Measurements from ENCODE around the gene DNAJC7. TPM values are rescaled to one million over a fixed set of nuclear protein-coding genes. Genes with fewer than 3 reads are reported as not detected.

DNAJC7 gene
- total and polyA plus RNA-seq, 4 donors: 66.2 to 89.3 (median 83.0) TPM

DNA sequence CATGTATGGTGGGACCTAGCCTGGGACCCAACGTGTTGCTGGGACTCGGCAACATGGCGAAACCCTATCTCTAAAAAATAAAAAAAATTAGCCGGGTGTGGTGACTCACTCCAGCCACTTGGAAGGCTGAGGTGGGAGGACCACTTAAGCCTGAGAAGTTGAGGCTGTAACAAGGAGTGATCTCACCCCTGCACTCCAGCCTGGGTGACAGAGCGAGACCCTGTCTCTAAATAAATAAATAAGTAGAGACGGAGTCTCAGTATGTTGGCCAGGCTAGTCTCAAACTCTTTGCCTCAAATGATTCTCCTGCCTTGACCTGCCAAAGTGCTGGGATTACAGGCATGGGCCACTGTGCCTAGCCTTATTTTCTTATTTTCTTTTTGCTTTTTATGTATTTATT, 60.7 kb downstream of the DNAJC7 start:
- TF ChIP-seq, protein P1, sequence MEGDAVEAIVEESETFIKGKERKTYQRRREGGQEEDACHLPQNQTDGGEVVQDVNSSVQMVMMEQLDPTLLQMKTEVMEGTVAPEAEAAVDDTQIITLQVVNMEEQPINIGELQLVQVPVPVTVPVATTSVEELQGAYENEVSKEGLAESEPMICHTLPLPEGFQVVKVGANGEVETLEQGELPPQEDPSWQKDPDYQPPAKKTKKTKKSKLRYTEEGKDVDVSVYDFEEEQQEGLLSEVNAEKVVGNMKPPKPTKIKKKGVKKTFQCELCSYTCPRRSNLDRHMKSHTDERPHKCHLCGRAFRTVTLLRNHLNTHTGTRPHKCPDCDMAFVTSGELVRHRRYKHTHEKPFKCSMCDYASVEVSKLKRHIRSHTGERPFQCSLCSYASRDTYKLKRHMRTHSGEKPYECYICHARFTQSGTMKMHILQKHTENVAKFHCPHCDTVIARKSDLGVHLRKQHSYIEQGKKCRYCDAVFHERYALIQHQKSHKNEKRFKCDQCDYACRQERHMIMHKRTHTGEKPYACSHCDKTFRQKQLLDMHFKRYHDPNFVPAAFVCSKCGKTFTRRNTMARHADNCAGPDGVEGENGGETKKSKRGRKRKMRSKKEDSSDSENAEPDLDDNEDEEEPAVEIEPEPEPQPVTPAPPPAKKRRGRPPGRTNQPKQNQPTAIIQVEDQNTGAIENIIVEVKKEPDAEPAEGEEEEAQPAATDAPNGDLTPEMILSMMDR (IDR thresholded peaks at IDR 0.05; ENCODE audit: control extremely low read depth, extremely low read depth): no peak
- Histone ChIP-seq H3K4me3 (no peak overlapping the region), H3K27me3 (ENCODE audit: control insufficient read depth in 3 of 3, insufficient read depth in 3 of 3, low read length in 2 of 3) (no peaks in the 10 kb centered on the region), H3K4me1 (ENCODE audit: control insufficient read depth in 5 of 5, insufficient read depth in 5 of 5, low read length in 5 of 5) (peaks cover 0 to 6% (median 0%) of the 10 kb centered on the region in 5 donors), H3K27ac (ENCODE audit: low read depth in 1 of 2, low read length in 1 of 2) (no peak overlapping the region), H3K9me3 (ENCODE audit: control insufficient read depth in 4 of 4, insufficient read depth in 3 of 4, low read length in 3 of 4) (no peaks in the 10 kb centered on the region), H3K9ac (ENCODE audit: insufficient read depth in 1 of 2, low read length in 2 of 2) (no peak overlapping the region), H3K36me3 (ENCODE audit: control insufficient read depth in 4 of 4, insufficient read depth in 4 of 4, low read length in 4 of 4) (peaks cover 0 to 1% (median 0%) of the 10 kb centered on the region in 4 donors)
- 87 to 90% methylated on average over 6 of the region's 6 CpGs for WGBS, 2 donors
- ATAC-seq (ENCODE audit: insufficient read depth, low FRiP score) (no peak), DNase-seq (no peak)

DNA sequence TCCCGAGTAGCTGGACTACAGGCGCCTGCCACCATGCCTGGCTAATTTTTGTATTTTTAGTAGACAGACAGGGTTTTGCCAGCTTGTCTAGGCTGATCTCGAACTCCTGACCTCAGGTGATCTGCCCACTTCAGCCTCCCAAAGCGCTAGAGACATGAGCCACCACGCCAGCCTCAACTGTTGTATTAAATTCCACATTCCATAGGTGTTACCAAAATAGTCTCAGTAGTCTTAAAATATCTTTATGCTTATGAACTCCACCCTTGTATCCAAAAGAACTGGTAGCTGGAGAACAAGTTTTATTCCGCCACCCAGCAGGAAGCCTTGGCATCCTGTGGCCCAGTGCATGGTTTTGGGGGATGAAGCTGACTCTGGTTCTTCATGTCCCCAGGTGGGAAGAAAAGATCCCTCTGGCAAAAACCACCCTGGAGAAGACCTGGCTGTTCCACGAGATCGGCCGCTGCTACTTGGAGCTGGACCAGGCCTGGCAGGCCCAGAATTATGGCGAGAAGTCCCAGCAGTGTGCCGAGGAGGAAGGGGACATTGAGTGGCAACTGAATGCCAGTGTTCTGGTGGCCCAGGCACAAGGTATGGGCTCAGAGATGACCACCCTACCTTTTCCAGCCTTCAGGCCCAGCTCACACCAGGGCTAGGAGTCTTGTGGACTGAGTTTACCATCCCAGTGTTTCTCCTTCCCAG, 68.3 kb downstream of the DNAJC7 start:
- 86 to 87% methylated on average over 11 of the region's 11 CpGs for WGBS, 2 donors
- DNase-seq (no peak), ATAC-seq (ENCODE audit: insufficient read depth, low FRiP score) (no peak)
- Histone ChIP-seq H3K9me3 (ENCODE audit: control insufficient read depth in 4 of 4, insufficient read depth in 3 of 4, low read length in 3 of 4) (no peaks in the 10 kb centered on the region), H3K27ac (ENCODE audit: low read depth in 1 of 2, low read length in 1 of 2) (no peak overlapping the region), H3K4me1 (ENCODE audit: control insufficient read depth in 5 of 5, insufficient read depth in 5 of 5, low read length in 5 of 5) (no peaks in the 10 kb centered on the region), H3K27me3 (ENCODE audit: control insufficient read depth in 3 of 3, insufficient read depth in 3 of 3, low read length in 2 of 3) (no peaks in the 10 kb centered on the region), H3K9ac (ENCODE audit: insufficient read depth in 1 of 2, low read length in 2 of 2) (no peak overlapping the region), H3K36me3 (ENCODE audit: control insufficient read depth in 4 of 4, insufficient read depth in 4 of 4, low read length in 4 of 4) (peaks cover 0 to 3% (median 1%) of the 10 kb centered on the region in 4 donors), H3K4me3 (no peak overlapping the region)
- TF ChIP-seq, protein P1 (IDR thresholded peaks at IDR 0.05; ENCODE audit: control extremely low read depth, extremely low read depth): no peak

DNA sequence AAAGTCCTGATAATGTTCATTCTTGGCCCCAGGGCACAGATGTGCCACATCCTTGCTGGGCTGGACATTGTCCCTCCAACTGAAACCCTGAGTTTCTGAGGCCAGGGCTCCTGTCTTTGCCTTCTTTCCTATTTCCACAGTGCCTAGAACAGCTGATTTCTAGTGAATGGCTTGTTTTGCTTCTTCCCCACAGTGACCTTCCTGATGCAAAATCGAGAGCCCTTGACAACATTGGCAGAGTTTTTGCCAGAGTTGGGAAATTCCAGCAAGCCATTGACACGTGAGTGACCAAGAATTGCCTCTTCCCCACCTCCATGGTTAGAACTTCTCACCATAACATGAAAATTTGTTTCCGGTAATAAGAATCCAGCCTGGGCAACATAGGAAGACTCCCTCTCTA, 72.3 kb downstream of the DNAJC7 start:
- H3K4me1 ChIP-seq (ENCODE audit: control insufficient read depth in 5 of 5, insufficient read depth in 5 of 5, low read length in 5 of 5): no peaks in the 10 kb centered on the region
- peaks cover 0 to 2% (median 1%) of the 10 kb centered on the region in 4 donors for H3K36me3 ChIP-seq (ENCODE audit: control insufficient read depth in 4 of 4, insufficient read depth in 4 of 4, low read length in 4 of 4)

More for the DNA sequence above, 72.3 kb downstream of the DNAJC7 start:
- DNase-seq: no peak
- H3K9me3 ChIP-seq (ENCODE audit: control insufficient read depth in 4 of 4, insufficient read depth in 3 of 4, low read length in 3 of 4): no peaks in the 10 kb centered on the region
- no peak overlapping the region for H3K9ac ChIP-seq (ENCODE audit: insufficient read depth in 1 of 2, low read length in 2 of 2)
- no peaks in the 10 kb centered on the region for H3K27me3 ChIP-seq (ENCODE audit: control insufficient read depth in 3 of 3, insufficient read depth in 3 of 3, low read length in 2 of 3)
- TF ChIP-seq, protein P1 (IDR thresholded peaks at IDR 0.05; ENCODE audit: control extremely low read depth, extremely low read depth): no peak
- 65 to 78% methylated on average over 3 of the region's 3 CpGs for WGBS, 2 donors
- no peak for ATAC-seq (ENCODE audit: insufficient read depth, low FRiP score)
- no peak overlapping the region for H3K4me3 ChIP-seq
- no peak overlapping the region for H3K27ac ChIP-seq (ENCODE audit: low read depth in 1 of 2, low read length in 1 of 2)

All from lung (tissue), 12 donors.